ENCODE data around the gene CACNA1A.

CACNA1A gene

DNA sequence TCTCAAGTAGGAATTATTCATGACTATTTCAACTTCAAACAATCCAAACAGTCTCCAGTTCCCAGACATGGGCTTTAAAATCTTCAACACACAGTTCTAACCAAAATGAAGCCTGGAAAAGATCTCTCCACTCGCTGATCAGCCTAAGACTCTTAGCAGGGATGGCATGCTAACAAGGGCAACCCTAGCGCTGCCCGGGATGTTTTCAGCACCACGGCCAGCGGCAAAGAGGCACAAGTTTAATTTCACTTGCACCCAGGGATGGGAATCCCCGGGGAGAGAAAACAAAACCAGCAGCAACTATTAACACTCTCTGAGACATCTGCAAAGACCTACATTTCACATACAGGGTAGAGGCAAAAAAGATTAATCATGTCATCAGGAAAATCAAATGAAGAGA is 43.0 kb downstream of the CACNA1A start:
- no peaks in the 10 kb centered on the region for H3K79me2 ChIP-seq (ENCODE audit: low read length)
- H2AFZ ChIP-seq (ENCODE audit: low read length) = no peak overlapping the region
- no peaks in the 10 kb centered on the region for H3K9me2 ChIP-seq (replicated peaks; ENCODE audit: insufficient read depth, low read length)
- peak; percentile 39 for DNase-seq
- no peak overlapping the region for H3K4me3 ChIP-seq (ENCODE audit: low read length)
- no peaks in the 10 kb centered on the region for H3K4me1 ChIP-seq (ENCODE audit: low read length)
- no peak overlapping the region for H3K4me2 ChIP-seq (ENCODE audit: low read depth, low read length)
- no peaks in the 10 kb centered on the region for H3K9me3 ChIP-seq (replicated peaks; ENCODE audit: insufficient read depth, low read length)
- no peaks in the 10 kb centered on the region for H4K20me1 ChIP-seq (ENCODE audit: insufficient read depth, low read length)
- no peak overlapping the region for H3K27ac ChIP-seq (ENCODE audit: low read length)
- peaks cover 42% of the 10 kb centered on the region for H3K27me3 ChIP-seq (replicated peaks; ENCODE audit: insufficient read depth, low read length)
- H3K9ac ChIP-seq (ENCODE audit: low read length) = no peak overlapping the region
- H3F3A ChIP-seq (ENCODE audit: insufficient read depth, low read length) = no peaks in the 10 kb centered on the region
- no peaks in the 10 kb centered on the region for H3K36me3 ChIP-seq (replicated peaks; ENCODE audit: insufficient read depth, low read length)
- no peak for TF ChIP-seq CTCF (IDR thresholded peaks at IDR 0.05; ENCODE audit: low read length)
- TF ChIP-seq EZH2 (optimal IDR thresholded peaks at IDR 0.05; ENCODE audit: low read depth, low read length) = no peak
- TF ChIP-seq EZH2phosphoT487 (IDR thresholded peaks at IDR 0.05; ENCODE audit: low read length) = no peak

- Histone ChIP-seq H3K4me3 (ENCODE audit: low read length) (no peak overlapping the region), H3K9ac (ENCODE audit: low read length) (no peak overlapping the region), H3K79me2 (ENCODE audit: low read length) (no peaks in the 10 kb centered on the region), H3K4me2 (ENCODE audit: low read depth, low read length) (no peak overlapping the region), H2AFZ (ENCODE audit: low read length) (no peak overlapping the region), H3K9me3 (replicated peaks; ENCODE audit: insufficient read depth, low read length) (no peaks in the 10 kb centered on the region), H3K9me2 (replicated peaks; ENCODE audit: insufficient read depth, low read length) (no peaks in the 10 kb centered on the region), H4K20me1 (ENCODE audit: insufficient read depth, low read length) (no peaks in the 10 kb centered on the region), H3K36me3 (replicated peaks; ENCODE audit: insufficient read depth, low read length) (no peaks in the 10 kb centered on the region), H3F3A (ENCODE audit: insufficient read depth, low read length) (no peaks in the 10 kb centered on the region), H3K27ac (ENCODE audit: low read length) (no peak overlapping the region), H3K27me3 (replicated peaks; ENCODE audit: insufficient read depth, low read length) (peaks cover 47% of the 10 kb centered on the region), H3K4me1 (ENCODE audit: low read length) (no peaks in the 10 kb centered on the region)
- no peak for DNase-seq
- TF ChIP-seq CTCF (IDR thresholded peaks at IDR 0.05; ENCODE audit: low read length) (no peak), EZH2 (optimal IDR thresholded peaks at IDR 0.05; ENCODE audit: low read depth, low read length) (no peak), EZH2phosphoT487 (IDR thresholded peaks at IDR 0.05; ENCODE audit: low read length) (no peak)
Measured at GRCh38 chr19:13461536-13461935, 44.7 kb downstream of the CACNA1A start.

DNA sequence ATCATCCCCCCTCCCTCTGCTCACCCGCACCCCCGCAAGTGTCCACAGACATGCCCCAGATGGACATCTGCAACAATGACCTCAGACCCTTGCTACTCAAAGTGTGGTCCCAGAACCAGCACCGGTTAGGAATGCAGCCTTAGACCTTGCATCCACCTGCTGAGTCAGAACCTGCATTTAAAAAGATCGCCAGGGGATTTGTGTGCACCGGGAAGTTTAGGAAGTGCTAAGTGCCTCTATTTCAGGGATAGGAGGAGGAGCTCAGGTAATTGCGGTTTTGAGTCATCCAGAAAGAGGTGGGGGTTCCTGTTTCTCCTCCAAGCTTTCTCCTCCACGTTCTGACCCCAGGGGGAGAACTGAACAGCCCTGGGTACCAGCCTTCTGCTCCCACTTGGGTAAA is 46.2 kb downstream of the CACNA1A start:
- H3K4me3 ChIP-seq (ENCODE audit: low read length) = no peak overlapping the region
- H3K9me2 ChIP-seq (replicated peaks; ENCODE audit: insufficient read depth, low read length) = no peaks in the 10 kb centered on the region

More for the DNA sequence above, 46.2 kb downstream of the CACNA1A start:
- no peaks in the 10 kb centered on the region for H3K4me1 ChIP-seq (ENCODE audit: low read length)
- DNase-seq = no peak
- H3K27ac ChIP-seq (ENCODE audit: low read length) = no peak overlapping the region
- no peak overlapping the region for H3K9ac ChIP-seq (ENCODE audit: low read length)
- no peak overlapping the region for H3K4me2 ChIP-seq (ENCODE audit: low read depth, low read length)
- no peaks in the 10 kb centered on the region for H4K20me1 ChIP-seq (ENCODE audit: insufficient read depth, low read length)
- peaks cover 48% of the 10 kb centered on the region for H3K27me3 ChIP-seq (replicated peaks; ENCODE audit: insufficient read depth, low read length)
- no peaks in the 10 kb centered on the region for H3K36me3 ChIP-seq (replicated peaks; ENCODE audit: insufficient read depth, low read length)
- no peaks in the 10 kb centered on the region for H3F3A ChIP-seq (ENCODE audit: insufficient read depth, low read length)
- no peak for TF ChIP-seq CTCF (IDR thresholded peaks at IDR 0.05; ENCODE audit: low read length)
- TF ChIP-seq EZH2 (optimal IDR thresholded peaks at IDR 0.05; ENCODE audit: low read depth, low read length) = no peak
- no peak for TF ChIP-seq EZH2phosphoT487 (IDR thresholded peaks at IDR 0.05; ENCODE audit: low read length)
- no peaks in the 10 kb centered on the region for H3K9me3 ChIP-seq (replicated peaks; ENCODE audit: insufficient read depth, low read length)
- no peak overlapping the region for H2AFZ ChIP-seq (ENCODE audit: low read length)
- no peaks in the 10 kb centered on the region for H3K79me2 ChIP-seq (ENCODE audit: low read length)

Measured in MM.1S (cell line).